ENCODE results near the gene PLEKHG5.

Gene PLEKHG5

DNA sequence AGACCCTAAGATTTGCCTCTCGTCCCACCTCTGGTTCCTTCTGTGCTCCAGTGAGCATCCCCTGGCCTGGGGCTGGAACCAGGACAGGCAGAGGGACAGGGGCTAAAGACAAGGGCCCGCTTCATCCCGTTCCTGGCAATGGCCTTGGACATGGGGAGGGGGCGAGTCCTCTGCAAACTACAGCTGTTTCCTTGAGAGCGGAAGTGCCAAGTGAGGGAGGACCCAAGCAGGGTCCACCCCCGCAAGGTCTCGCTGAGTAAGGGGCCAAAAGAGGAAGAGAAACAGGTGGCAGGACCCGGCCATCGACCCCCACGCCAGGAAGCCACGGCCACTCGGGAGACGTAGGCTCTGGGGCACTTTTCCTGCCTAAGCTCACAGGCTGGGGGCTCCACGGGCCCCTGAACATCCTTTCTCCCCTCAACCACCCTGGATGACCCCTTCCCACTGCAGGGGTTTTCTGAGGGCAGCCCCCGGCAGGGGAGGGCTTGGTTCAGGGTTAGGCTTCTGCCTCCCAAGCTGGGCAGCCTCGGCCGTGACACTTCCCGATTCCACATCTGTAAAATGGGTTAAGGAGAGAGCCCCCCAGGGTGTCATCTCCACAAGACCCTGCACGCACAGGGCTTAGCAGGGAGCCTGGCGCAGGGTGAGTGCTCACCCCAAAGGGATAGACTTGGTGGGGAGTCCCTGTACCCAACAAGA, 17.9 kb upstream of the PLEKHG5 start:
- no peak for DNase-seq (ENCODE audit: low spot score)

DNA sequence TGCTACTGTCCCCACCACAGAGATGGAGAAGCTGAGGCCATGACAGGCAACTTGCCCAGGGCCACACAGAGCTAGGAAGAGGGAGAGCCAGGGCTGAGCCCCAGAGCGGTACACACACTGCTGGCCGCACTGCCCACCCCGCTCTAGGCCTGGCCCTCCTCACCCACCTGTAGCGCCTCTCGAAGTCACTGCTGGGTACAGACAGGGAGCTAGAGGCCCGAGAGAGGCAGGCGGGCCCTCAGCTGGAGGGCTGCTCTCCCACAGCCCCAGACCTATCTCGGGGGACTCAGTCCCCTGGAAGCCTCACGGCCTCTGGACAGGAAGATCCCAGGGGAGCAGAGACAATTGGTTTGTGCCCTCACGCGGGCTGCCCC, 17.3 kb upstream of the PLEKHG5 start:
- DNase-seq (ENCODE audit: low spot score), result no peak

DNA sequence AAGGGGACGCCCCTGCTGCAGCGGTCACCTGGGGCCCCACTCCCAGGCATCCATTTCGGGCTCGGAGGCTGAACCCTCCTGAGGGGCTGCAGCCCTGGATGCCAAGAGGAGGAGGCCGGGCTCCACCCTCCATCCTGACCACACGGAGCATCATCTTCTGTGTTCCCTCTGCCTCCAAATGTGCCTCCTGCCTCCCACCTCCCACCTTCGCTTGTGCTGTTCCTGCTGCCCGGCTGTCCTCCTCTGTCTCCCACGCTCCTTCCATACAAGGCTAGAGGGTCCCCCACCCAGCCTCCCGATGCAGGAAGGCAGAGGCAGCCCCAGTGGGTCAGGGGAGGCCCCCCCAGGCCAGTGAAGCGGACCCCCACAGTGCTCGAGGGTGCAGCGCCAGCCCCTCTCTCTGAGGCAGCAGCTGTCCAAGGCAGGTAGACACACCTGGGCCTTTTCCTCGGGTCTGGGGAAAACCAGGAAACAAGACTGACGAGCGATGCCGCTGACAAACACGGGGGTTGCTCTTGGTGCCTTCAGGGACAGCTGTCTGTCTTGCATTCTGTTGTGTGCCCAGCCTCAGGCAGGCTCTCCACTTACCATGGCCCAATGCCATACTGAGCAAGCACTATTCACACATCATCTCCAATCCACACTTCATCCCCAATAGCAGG, 16.8 kb upstream of the PLEKHG5 start:
- DNase-seq (ENCODE audit: low spot score), result no peak

DNA sequence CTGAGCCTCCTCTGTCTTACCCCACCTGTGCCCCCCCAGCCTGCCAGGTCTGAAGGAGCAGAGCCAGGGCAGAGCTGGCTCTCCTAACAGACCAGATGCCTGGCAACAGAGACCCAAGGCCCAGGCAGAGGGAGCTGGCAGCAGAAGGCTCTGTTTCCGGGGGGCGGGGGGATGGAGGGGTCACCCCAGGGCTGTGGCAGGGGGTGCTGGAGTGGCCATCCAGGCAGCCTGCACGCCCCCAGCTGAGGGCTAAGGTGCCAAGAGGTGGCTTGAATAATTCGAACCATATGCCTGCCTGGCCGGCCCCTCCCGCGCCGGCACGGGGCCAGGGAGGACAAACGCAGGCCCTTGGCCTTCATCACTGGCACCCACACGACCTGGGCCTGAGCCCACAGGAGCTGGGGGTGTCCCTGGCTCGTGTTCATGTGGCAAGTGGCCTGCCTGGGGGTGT, 16.0 kb upstream of the PLEKHG5 start:
- peak; percentile 50 for DNase-seq (ENCODE audit: low spot score)

DNA sequence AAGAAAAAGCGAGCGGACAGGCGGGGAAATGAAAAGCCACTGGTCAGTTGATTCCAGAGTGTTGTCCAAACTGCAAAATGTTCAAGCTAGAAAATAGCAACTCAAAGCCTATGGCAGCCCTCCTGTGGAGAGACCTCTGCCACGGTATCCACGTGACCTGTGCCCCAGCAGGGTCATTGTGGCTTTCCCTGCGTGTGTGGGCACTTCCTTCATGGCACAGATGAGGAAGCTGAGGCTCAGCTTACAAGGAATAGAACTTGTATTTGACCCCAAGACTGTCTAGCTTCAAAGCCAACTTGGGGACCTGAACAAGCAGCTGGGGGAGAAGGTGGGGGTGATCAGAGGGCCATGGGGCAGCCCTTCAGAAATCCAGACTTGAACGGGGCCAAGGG, 15.6 kb upstream of the PLEKHG5 start:
- no peak for DNase-seq (ENCODE audit: low spot score)

DNA sequence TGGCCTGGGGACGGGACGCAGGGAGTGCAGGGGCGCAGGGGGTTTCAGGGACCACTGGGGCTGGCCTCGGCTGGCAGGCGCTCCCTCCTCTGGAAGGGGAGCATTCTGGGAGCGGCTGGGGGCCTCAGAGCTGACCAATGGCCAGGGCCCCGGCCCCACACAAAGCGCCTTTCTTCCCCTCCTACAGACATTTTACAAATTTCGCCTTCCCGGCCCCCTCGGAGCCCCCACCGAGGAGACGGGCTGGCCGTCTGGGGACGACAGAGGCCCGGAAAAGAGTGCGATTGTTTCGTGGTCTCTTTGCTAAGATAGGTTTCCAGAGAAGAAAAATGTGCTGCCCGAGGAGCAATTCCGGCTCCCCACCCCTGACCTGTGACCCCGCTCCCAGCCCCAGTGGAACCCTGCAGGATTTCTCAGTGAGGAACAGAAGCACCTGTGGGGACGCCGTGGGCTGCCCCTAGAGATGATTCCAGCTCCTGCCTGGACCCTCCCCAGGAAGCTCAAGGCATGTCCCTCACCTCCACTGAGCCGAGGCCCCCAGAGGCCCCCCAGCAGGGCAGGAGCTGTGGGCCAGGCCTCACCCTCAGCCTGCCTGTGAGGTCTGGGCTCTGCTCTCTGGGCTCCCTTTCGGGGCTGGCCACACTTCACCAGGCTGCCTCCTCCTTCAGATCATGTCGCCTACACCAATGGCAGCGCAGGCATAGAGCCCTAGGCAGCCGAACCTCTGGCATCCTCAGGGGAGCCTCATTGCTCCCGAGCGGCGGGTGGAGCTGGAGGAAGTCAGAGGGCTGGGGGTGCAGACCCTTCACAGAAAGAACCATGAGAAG, 15.0 kb upstream of the PLEKHG5 start:
- DNase-seq (ENCODE audit: low spot score), result no peak

DNA sequence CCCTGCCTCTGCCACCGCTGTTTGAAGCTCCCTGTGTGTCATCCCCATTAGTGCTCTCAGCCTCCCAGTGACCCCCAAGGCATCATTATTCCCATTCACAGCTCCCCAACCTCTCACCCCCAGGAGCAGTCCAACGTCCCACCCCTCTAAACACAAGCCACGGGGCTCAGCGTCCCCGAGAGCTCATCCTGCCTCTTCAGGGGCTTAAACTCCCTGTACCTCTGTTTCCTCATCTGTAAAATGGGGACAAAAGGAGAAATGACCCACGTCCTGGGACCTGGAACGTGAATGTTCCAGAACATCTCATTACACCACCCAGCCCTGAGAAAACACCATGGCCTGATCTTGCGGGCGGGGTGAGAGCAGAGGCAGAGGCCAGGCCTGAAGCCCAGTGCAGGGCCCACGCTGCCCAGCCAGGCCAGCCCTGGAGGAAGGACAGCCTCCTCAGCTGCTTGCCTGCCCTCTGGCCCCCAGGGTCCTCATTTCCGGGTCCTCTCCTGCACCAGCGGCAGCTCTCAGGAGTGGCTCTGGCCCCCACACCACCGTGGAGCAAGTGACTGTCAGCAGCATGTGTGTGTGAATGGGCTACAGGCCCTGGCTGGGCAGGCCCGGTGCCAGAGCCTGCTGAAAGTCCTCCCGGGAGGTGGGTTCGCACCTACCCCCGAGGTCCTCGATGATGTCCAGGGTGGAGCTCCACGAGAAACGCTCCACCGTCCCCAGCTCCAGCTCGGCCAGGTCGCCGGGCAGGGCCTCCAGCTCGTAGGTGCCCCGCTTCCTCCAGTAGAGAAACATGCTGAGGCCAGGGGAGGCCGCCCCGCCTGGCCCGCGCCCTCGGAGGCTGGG, 14.1 kb upstream of the PLEKHG5 start:
- no peak for DNase-seq (ENCODE audit: low spot score)

DNA sequence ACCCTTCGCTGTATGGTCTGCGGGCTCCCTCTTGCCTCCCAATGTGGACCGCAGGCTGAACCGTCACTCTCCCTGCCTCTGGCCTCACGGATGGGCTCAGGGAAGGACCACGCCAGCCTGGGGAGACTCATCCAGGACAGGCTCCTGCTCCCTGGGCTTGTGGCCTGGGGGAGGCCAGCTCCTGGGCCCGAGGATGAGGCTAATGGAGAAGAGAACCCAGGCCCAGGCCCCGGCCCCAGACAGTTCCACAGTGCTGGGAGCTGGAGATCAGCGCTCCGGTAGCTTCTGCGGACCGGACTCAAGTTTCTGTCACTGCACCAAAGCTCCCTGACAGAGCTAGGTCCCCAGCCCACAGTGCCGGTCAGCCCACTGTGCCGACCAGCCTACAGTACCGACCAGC, 13.4 kb upstream of the PLEKHG5 start:
- DNase-seq (ENCODE audit: low spot score), result no peak

DNA sequence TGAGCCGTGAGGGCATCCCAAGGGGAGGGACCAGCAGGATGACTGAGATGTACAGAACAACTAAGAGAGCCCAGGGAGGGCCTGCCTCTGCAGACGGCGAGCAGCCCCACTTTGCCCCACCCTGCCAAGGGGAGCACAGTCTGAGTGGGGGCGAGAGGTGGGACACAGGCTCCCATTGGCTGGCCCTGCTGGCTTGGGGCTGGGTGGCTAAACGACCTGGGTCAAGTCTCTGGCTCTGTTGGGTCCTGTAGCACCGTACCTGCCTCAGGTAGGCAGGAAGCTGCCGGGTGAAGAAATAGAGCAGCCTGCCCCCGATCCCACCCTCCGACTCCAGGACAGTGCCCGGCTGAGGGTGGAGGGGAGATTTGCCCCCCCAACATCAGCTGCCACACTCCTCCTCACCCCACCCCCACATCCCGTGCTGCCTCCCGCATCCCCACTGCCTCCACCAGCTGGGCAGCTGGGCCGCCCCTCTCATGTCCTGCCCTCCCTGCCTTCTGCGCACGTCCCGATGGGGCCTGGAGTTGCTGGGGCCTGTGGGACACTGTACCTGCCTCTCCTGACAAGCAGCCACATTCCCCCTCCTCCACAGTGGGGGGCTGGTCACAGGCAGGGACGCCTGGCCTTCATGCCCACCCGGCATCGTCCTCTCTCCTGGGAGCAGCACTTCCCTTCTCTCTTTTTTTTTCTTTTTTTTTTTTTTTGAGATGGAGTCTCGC, 12.6 kb upstream of the PLEKHG5 start:
- no peak for DNase-seq (ENCODE audit: low spot score)

DNA sequence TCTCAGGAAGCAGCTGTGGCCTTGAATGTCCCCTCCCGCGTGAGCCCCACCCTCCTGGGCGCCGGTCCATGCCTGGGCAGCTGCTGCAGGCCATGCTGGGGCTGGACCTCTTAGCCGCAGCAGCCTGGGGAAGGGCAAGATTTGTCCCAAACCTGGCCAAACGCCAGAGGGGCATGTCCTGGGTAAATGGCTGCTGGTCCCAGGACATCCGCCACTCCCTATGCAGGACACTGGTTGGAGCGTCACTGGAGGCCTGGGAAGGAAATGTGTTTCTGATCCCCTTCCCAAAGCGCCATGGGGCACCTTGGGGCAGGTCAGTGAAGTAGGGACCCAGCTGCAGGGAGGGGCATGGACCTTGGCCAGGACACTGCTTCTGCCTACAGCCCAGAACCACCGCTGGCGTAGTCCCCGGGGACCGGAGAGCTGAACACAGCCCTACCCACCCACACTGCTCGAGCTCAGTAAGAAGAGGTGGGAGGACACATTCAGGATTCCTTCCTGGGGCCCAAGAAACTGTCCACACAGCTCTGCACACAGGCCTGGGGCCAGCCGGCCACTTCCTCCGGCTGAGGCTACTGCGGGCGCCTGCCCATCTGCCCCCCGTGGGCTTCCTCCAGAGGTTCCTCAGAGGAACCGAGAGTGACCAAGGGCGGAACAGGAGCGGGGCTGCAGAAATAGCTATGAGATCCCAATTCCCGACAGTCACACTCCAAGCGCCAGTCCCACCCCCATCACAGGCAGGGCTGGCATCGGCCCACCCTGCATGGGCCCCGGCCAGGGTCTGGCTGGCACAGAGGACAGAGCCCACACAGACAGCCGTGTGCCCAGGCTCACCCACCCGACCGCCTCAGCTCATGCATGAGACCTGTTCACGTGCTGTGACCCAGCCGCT, 10.8 kb upstream of the PLEKHG5 start:
- DNase-seq (ENCODE audit: low spot score), result peak; percentile 79

DNA sequence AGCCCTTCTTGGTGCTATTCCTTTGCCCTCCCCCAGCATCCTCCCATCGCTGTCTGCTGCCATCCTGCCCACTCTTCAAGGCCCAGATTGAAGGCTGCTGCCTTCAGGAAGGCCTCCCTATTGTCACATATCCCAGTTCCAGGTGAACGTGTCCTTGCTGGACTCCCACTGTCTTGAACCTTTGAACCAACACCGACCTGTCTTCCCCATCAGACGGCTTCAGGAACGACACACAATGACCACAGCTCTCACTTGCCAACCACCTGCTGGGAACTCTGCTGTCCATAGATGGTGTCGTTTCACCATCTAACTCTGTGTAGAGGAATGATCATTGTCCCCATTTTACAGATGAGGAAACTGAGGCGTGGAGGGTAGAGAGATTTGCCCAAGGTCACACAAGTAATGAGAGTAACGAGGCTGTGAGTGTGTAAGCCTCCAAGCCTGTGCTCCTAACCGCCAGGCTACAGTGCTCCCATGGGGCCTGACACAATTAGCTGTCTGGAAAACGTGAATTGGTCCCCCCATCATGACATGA, 9.9 kb upstream of the PLEKHG5 start:
- no peak for DNase-seq (ENCODE audit: low spot score)

DNA sequence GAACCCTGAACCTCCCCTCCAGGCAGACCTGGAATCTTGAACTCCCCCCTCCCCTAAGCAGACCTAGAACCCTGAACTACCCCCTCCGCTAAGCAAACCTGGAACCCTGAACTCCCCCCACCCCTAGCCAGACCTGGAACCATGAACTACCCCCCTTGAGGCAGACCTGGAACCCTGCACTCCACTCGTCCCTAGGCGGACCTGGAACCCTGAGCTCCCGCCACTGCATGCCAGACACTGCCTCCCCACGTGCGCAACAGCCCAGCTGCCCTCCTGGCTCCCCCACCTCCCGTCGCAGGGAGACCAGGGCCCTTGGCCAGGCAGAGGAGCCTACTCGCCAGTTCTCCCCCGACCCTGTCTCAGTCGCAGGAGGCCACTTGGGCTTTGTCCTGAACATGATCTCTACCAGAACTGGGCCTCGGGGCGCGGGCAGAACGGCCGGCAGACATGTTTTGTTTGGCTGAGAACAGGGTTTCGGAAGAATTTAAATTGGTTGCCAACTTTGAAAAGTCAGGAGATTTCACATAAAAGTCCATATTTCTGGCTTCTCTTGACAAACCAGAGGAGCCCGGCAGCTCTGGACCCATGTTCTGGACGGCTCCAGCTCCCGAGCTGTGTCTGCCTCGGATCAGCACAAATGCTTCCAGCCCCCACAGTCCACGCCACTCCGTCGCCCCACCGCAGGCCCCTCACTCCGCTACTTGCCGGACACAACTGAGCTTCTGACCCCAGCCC, 9.2 kb upstream of the PLEKHG5 start:
- DNase-seq (ENCODE audit: low spot score), result peak; percentile 37

DNA sequence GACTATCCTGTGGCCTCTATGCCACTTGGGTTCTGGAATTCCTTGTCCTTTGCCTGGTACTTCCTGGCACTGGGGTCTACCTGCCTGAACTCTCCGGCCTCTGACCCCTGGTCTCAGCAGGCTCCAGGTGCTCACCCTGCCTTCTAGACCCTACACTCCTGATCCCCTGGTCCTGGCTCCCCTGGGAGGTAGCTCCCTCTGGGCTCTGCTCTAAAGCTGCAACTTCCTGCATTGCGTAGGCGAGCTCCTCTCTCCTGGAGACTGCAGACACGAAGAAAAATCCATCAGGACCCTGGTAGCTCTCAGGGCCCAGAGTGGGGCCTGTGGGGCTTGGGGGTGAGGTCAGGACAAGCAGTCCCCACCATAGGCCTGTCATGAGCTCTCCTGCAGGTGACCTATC, 7.8 kb upstream of the PLEKHG5 start:
- DNase-seq (ENCODE audit: low spot score), result no peak

DNA sequence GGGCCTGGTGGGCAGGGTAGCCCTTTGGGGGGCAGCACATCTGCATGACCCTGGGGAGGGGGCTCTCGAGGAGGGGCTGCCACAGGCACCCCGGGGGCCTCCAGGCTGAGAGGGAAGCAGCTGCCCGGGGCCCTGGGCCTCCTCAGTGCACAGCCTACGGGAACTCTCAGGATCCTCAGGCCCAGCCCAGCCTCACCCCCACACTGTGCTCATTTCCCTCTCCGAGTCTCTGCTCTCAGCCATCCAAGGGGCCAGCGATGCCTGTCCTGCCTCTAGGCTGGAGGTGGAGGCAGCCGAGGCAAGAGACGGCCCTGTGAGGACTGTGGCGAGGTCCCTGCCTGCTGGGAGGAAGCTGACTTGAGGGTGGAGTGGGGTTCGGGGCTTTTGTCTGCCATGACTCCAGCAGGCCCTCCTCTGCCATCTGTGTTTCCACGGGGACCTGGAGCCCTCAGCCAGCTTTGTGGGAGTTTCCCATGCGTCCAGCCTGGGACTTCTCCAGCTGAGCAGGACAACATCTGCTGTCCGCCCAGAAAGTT, 7.2 kb upstream of the PLEKHG5 start:
- DNase-seq (ENCODE audit: low spot score), result no peak

DNA sequence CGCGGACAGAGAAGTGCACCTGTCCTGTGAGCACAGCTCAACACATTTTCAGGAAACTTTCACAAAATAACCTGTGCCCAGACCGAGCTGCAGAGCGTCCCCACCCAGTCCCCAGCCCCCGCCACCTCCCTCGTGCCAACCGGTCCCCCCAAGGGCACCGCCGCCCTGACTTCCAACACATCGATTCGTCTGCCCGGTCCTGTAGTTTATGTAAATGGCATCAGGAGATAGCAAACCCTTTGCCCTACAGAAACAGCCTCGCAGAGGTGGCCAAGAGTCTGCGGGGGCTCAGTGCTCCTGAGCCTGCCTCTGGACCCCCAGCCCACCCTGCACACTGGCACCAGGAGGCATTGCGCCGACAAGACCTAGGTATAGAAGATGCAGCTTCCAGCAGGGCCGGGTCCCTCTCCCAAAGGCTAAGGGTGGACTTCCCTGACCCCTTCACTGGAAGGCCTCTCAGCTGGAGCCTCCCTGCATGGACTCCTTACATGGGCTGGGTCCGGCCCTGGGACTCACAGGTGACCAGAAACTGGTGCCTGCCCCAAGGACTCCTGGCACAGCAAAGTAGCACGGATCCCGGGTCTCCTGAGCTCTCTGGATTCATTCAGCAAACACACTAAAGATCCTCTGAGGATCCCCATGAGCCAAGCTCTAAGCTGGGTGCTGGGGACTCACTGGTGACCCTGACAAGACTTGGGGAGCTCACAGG, 6.6 kb upstream of the PLEKHG5 start:
- no peak for DNase-seq (ENCODE audit: low spot score)

DNA sequence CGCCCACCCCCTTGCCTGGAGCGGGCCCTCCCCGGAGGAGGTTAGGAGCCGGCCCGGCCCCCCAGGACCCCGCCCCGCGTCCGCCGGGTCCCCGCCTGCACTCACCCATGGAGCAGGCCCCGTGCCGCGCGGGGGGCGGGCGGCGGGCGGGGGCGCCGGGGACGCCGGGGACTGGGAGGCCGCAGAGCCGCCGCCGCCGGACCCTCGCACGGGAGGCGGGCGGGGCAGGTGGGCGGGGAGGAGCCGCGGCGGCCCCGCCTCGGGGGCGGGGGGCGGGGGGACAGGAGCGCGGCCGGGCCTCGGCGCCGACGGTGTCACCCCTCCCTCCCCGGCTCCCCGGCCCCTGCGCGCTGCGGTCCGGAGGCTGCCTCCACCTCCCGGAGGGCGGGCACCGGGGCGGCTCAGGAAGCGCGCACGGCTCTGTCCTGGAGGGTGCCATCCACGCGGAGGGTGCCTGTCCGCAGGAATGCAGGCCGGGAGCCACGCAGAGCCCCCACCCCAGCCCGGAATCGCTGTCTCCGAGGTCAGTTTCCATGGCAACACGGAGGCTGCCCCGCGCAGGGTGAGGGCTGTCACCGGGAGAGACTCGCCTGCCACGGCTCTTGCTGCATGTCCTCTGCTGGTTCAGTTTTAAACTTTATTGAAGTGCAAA, 5.9 kb upstream of the PLEKHG5 start:
- DNase-seq (ENCODE audit: low spot score), result peak; percentile 84

DNA sequence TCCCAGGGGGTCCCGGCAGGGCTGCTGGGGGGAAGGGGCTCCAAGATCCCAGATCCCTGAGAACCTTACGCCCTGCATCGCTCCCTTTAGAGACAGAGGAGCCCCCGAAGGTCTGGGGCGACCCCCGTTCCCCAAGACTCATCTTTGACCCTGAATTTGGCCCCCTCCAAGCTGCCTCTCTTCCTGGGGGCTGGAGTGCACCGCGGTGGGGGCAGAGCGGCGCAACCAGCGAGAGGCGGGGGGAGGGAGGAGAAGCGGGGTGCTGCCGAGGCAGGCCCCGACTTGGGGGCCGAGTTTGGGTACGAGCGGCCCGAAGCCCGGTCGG, 5.4 kb upstream of the PLEKHG5 start:
- no peak for DNase-seq (ENCODE audit: low spot score)

DNA sequence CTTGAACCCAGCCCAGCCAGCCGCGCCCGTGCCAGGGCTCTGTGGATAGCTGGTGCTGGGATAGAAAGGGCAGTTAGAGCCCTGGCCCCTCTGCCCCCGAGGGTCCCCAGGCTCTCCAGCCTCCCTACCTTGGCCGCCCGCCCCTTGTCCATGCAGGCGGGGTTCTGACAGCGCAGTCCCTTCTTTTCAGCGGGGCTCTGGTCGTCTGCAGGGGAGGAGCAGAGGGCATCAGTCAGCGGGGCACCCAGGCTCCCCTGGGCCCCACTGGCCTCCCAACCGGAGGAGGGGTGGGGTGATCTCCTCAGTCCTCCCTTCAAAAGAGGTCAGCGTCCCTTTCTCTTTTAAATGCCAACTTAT, 4.9 kb upstream of the PLEKHG5 start:
- DNase-seq (ENCODE audit: low spot score), result no peak
